AG08395 (cell line): ENCODE data around the gene INPP4A.

Source experiments
- DNase-seq: peaks from one replicate; pipeline ENCODE4 v3.0.0; 2012; ENCODE audit warnings: mixed read lengths, low spot score

INPP4A gene

GRCh38 chr2:98496750-98497493 lies 52.3 kb downstream of the INPP4A start:
- DNase-seq = no peak

GRCh38 chr2:98498703-98499440 lies 54.2 kb downstream of the INPP4A start:
- DNase-seq = no peak

GRCh38 chr2:98500561-98500960 lies 55.9 kb downstream of the INPP4A start:
- no peak for DNase-seq

- DNase-seq = no peak
Observed at GRCh38 chr2:98501223-98501622, 56.6 kb downstream of the INPP4A start.

- DNase-seq = no peak
Observed at GRCh38 chr2:98501876-98502275, 57.2 kb downstream of the INPP4A start.

GRCh38 chr2:98502556-98503335 lies 58.1 kb downstream of the INPP4A start:
- DNase-seq = peak; percentile 82

- DNase-seq = no peak
Observed at GRCh38 chr2:98503481-98504105, 58.9 kb downstream of the INPP4A start.

GRCh38 chr2:98504381-98505109 lies 59.9 kb downstream of the INPP4A start:
- DNase-seq = peak; percentile 51

- DNase-seq = no peak
Observed at GRCh38 chr2:98505311-98505808, 60.7 kb downstream of the INPP4A start.

- DNase-seq = no peak
Observed at GRCh38 chr2:98505971-98506664, 61.5 kb downstream of the INPP4A start.

GRCh38 chr2:98506881-98507280 lies 62.2 kb downstream of the INPP4A start:
- no peak for DNase-seq

- no peak for DNase-seq
Observed at GRCh38 chr2:98507461-98507860, 62.8 kb downstream of the INPP4A start.

- no peak for DNase-seq
Observed at GRCh38 chr2:98507891-98508708, 63.4 kb downstream of the INPP4A start.

GRCh38 chr2:98508709-98509066 lies 64.0 kb downstream of the INPP4A start:
- no peak for DNase-seq

GRCh38 chr2:98509542-98510321 lies 65.1 kb downstream of the INPP4A start:
- DNase-seq = no peak

GRCh38 chr2:98510322-98510662 lies 65.6 kb downstream of the INPP4A start:
- no peak for DNase-seq

- DNase-seq = no peak
Observed at GRCh38 chr2:98511981-98512380, 67.3 kb downstream of the INPP4A start.

- DNase-seq = no peak
Observed at GRCh38 chr2:98512699-98513098, 68.0 kb downstream of the INPP4A start.

- DNase-seq = no peak
Observed at GRCh38 chr2:98514096-98514639, 69.5 kb downstream of the INPP4A start.
